ENCODE measurements around the gene SEMA6A. TPM values are rescaled to one million over a fixed set of nuclear protein-coding genes. Genes with fewer than 3 reads are reported as not detected.

SEMA6A gene
- total and polyA plus RNA-seq, 2 of the 13 experiments (the other 11 are each of a cell fraction or from before 2014, with no cell fraction given) = 5.1 to 6.5 TPM

DNA sequence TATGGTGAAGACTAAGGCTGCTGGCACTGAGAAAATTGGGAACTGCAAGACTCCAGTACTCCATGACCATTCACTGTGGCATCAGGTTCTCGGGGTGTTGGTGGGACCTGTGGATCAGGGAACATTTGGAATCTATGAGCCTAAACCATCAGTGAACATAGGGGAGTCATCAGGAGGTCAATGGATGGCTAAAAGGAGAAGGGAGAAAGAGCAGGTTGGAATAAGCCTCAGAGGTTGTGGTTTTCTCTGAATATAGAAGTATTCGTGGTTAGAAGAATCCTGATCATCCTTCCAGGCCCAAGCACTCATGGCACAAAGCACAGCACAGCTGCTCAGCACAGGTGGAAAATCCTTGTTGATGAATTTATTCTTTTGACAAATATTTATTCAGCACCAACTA is 156.6 kb downstream of the SEMA6A start:
- no peak overlapping the region for H3K27ac ChIP-seq (ENCODE audit: extremely low read length, insufficient read depth, low read length)
- intact Hi-C loops (cut with micrococcal nuclease; ENCODE audit: unreplicated experiment) = no loop called here
- H3K79me2 ChIP-seq (ENCODE audit: insufficient read depth, low read length) = no peaks in the 10 kb centered on the region
- H3K4me1 ChIP-seq (ENCODE audit: insufficient read depth, low read length) = no peaks in the 10 kb centered on the region
- no peak overlapping the region for H3K9ac ChIP-seq (ENCODE audit: insufficient read depth, low read depth, low read length)
- ChIA-PET POLR2A (no interaction called here), CTCF (ENCODE audit: low intra/inter-chr PET ratio, low total read pairs) (no interaction called here)
- no peaks in the 10 kb centered on the region for H3K27me3 ChIP-seq (ENCODE audit: control insufficient read depth in 1 of 2, insufficient read depth in 2 of 2, low read length in 2 of 2)
- H4K20me1 ChIP-seq (ENCODE audit: insufficient read depth, low read length) = no peaks in the 10 kb centered on the region
- no peak overlapping the region for H3K4me3 ChIP-seq (replicated peaks in 1 of 3; ENCODE audit: insufficient read depth in 1 of 3, low read depth in 2 of 3, low read length in 3 of 3)
- H3K9me3 ChIP-seq (ENCODE audit: low read length) = no peaks in the 10 kb centered on the region
- no TSS peak for BruUV-seq (replicated peaks)
- FAIRE-seq (no peak), DNase-seq (ENCODE audit: low spot score) (no peak), ATAC-seq (no peak)
- H2AFZ ChIP-seq (ENCODE audit: low read length) = no peak overlapping the region
- in situ Hi-C loops (cut with HindIII; ENCODE audit: extremely low pct_ligation_motif_present, low pct_unique_long_range_greater_than_20kb) = no loop called here
- H3K36me3 ChIP-seq (replicated peaks in 1 of 2; ENCODE audit: control insufficient read depth in 1 of 2, insufficient read depth in 2 of 2, low read length in 2 of 2) = no peaks in the 10 kb centered on the region
- H3K4me2 ChIP-seq (ENCODE audit: low read depth, low read length) = no peak overlapping the region
- WGBS (ENCODE audit: low lambda C conversion rate) = 93% methylated on average over 2 of the region's 2 CpGs
- TF ChIP-seq KMT2A (CRISPR knock-in tag; IDR thresholded peaks at IDR 0.05) (no peak), SYNCRIP (IDR thresholded peaks at IDR 0.05; ENCODE audit: insufficient read depth, low read depth, low read length) (no peak), ZSCAN12 (CRISPR knock-in tag; IDR thresholded peaks at IDR 0.05) (no peak), PHF20 (CRISPR knock-in tag; IDR thresholded peaks at IDR 0.05) (no peak), KAT7 (CRISPR knock-in tag; IDR thresholded peaks at IDR 0.05; ENCODE audit: borderline replicate concordance) (no peak), HNRNPL (IDR thresholded peaks at IDR 0.05; ENCODE audit: low read depth, low read length) (no peak), THAP8 (CRISPR knock-in tag; IDR thresholded peaks at IDR 0.05; ENCODE audit: borderline replicate concordance) (no peak), ZNF512 (CRISPR knock-in tag; IDR thresholded peaks at IDR 0.05) (no peak), ZNF780A (CRISPR knock-in tag; IDR thresholded peaks at IDR 0.05) (no peak)
- TF ChIP-seq, protein P1, sequence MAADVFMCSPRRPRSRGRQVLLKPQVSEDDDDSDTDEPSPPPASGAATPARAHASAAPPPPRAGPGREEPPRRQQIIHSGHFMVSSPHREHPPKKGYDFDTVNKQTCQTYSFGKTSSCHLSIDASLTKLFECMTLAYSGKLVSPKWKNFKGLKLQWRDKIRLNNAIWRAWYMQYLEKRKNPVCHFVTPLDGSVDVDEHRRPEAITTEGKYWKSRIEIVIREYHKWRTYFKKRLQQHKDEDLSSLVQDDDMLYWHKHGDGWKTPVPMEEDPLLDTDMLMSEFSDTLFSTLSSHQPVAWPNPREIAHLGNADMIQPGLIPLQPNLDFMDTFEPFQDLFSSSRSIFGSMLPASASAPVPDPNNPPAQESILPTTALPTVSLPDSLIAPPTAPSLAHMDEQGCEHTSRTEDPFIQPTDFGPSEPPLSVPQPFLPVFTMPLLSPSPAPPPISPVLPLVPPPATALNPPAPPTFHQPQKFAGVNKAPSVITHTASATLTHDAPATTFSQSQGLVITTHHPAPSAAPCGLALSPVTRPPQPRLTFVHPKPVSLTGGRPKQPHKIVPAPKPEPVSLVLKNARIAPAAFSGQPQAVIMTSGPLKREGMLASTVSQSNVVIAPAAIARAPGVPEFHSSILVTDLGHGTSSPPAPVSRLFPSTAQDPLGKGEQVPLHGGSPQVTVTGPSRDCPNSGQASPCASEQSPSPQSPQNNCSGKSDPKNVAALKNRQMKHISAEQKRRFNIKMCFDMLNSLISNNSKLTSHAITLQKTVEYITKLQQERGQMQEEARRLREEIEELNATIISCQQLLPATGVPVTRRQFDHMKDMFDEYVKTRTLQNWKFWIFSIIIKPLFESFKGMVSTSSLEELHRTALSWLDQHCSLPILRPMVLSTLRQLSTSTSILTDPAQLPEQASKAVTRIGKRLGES (CRISPR knock-in tag; IDR thresholded peaks at IDR 0.05; ENCODE audit: borderline replicate concordance) = no peak
- TF ChIP-seq, protein P2, sequence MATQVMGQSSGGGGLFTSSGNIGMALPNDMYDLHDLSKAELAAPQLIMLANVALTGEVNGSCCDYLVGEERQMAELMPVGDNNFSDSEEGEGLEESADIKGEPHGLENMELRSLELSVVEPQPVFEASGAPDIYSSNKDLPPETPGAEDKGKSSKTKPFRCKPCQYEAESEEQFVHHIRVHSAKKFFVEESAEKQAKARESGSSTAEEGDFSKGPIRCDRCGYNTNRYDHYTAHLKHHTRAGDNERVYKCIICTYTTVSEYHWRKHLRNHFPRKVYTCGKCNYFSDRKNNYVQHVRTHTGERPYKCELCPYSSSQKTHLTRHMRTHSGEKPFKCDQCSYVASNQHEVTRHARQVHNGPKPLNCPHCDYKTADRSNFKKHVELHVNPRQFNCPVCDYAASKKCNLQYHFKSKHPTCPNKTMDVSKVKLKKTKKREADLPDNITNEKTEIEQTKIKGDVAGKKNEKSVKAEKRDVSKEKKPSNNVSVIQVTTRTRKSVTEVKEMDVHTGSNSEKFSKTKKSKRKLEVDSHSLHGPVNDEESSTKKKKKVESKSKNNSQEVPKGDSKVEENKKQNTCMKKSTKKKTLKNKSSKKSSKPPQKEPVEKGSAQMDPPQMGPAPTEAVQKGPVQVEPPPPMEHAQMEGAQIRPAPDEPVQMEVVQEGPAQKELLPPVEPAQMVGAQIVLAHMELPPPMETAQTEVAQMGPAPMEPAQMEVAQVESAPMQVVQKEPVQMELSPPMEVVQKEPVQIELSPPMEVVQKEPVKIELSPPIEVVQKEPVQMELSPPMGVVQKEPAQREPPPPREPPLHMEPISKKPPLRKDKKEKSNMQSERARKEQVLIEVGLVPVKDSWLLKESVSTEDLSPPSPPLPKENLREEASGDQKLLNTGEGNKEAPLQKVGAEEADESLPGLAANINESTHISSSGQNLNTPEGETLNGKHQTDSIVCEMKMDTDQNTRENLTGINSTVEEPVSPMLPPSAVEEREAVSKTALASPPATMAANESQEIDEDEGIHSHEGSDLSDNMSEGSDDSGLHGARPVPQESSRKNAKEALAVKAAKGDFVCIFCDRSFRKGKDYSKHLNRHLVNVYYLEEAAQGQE (IDR thresholded peaks at IDR 0.05; ENCODE audit: borderline replicate concordance in 1 of 2, low read depth in 1 of 2, low read length in 2 of 2) = no peak
- TF ChIP-seq, protein P3, sequence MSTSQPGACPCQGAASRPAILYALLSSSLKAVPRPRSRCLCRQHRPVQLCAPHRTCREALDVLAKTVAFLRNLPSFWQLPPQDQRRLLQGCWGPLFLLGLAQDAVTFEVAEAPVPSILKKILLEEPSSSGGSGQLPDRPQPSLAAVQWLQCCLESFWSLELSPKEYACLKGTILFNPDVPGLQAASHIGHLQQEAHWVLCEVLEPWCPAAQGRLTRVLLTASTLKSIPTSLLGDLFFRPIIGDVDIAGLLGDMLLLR (CRISPR knock-in tag; IDR thresholded peaks at IDR 0.05) = no peak
- TF ChIP-seq, protein P4, sequence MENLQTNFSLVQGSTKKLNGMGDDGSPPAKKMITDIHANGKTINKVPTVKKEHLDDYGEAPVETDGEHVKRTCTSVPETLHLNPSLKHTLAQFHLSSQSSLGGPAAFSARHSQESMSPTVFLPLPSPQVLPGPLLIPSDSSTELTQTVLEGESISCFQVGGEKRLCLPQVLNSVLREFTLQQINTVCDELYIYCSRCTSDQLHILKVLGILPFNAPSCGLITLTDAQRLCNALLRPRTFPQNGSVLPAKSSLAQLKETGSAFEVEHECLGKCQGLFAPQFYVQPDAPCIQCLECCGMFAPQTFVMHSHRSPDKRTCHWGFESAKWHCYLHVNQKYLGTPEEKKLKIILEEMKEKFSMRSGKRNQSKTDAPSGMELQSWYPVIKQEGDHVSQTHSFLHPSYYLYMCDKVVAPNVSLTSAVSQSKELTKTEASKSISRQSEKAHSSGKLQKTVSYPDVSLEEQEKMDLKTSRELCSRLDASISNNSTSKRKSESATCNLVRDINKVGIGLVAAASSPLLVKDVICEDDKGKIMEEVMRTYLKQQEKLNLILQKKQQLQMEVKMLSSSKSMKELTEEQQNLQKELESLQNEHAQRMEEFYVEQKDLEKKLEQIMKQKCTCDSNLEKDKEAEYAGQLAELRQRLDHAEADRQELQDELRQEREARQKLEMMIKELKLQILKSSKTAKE (CRISPR knock-in tag; IDR thresholded peaks at IDR 0.05; ENCODE audit: borderline replicate concordance) = no peak

Measured in HepG2 (cell line).